Measurements from ENCODE around the gene GNAQ. TPM values are rescaled to one million over a fixed set of nuclear protein-coding genes. Genes with fewer than 3 reads are reported as not detected.

Gene GNAQ
- total and polyA plus RNA-seq, 2 experiments from 2014 or later: 21.1 to 43.1 TPM

DNA sequence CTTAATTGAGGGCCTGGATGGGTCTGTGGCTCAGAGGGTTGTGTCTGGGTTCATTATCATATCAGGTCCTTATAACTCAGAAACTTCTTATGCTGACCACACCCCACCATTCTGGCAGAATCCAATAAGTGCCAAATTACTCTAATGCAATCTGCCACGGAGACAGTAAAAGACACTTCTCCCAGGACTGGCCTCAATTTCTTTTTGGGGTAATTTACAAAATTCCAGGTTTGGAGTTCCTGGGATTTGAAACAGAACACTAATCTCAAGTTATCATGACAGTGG, 187.8 kb downstream of the GNAQ start:
- no peak overlapping the region for H3K27ac Mint-ChIP-seq
- peaks cover 30% of the 10 kb centered on the region for H3K4me1 Mint-ChIP-seq
- ATAC-seq (no peak), DNase-seq (ENCODE audit: low spot score) (no peak)
- Histone ChIP-seq H3K4me1 (ENCODE audit: insufficient read depth) (no peaks in the 10 kb centered on the region), H3K36me3 (ENCODE audit: insufficient read depth) (no peaks in the 10 kb centered on the region), H3K27ac (ENCODE audit: low read depth) (no peak overlapping the region), H3K4me3 (no peak overlapping the region), H3K9me2 (ENCODE audit: insufficient read depth) (no peaks in the 10 kb centered on the region), H3K27me3 (ENCODE audit: insufficient read depth) (no peaks in the 10 kb centered on the region), H3K79me2 (replicated peaks; ENCODE audit: insufficient read depth) (0 out of 2 replicates have a peak, but pooled peaks cover 3% of the 10 kb centered on the region), H4K20me1 (replicated peaks; ENCODE audit: insufficient read depth) (0 out of 2 replicates have a peak, but pooled peaks cover 7% of the 10 kb centered on the region), H3F3A (replicated peaks; ENCODE audit: low read depth) (no peaks in the 10 kb centered on the region), H2AFZ (no peak overlapping the region), H3K4me2 (no peak overlapping the region)
- H3K9me3 Mint-ChIP-seq: no peaks in the 10 kb centered on the region
- H3K27me3 Mint-ChIP-seq (ENCODE audit: insufficient read depth, low read depth, poor library complexity): peaks cover 3% of the 10 kb centered on the region
- H3K36me3 Mint-ChIP-seq (ENCODE audit: low read depth): no peaks in the 10 kb centered on the region
- TF ChIP-seq ZNF331 (CRISPR knock-in tag; IDR thresholded peaks at IDR 0.05; ENCODE audit: low read depth) (no peak), EZH2 (IDR thresholded peaks at IDR 0.05; ENCODE audit: low read depth, unreplicated experiment) (no peak), ZNF114 (CRISPR knock-in tag; IDR thresholded peaks at IDR 0.05) (no peak), ETS1 (IDR thresholded peaks at IDR 0.05) (no peak)
- H3K4me3 Mint-ChIP-seq: no peak overlapping the region

DNA sequence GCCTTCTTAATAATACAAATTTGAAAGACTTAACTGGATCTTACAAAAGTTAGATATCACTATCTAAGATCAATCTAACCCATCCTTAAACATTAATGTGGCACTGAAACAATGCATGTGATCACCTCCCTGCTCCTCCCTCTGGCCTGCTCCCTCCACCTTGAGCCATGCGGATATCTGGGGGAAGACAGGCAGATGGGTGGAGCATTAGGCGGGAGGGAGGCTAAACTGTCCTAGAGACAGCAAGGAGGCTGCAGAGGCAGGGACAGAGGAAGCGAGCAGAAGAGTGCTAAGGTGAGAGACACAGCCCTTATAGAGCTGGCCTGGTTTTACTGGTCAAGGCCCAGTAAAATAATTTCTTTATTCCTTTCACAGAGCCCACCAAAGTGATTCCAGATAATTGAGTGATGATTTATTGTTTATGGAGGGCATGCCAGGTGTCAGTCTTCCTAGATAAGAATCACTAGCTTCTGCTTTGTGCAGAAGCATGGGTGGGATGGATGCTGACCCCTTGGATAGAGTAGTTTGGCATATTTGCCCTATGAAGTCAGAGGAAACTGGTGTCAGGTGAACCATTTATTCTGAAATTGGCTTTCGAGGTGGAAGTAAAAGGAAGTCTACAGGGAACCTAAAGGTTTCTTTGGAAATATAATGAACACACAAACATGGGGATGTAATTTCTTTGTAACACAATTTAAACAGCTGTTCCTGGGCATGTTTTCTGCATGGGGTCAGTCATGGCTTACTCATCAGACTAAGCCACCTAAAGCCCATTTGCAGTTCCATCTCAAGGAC, 188.3 kb downstream of the GNAQ start:
- H3K4me3 Mint-ChIP-seq: no peak overlapping the region
- TF ChIP-seq ETS1 (IDR thresholded peaks at IDR 0.05) (no peak), CREB1 (CRISPR knock-in tag; IDR thresholded peaks at IDR 0.05; ENCODE audit: low read depth) (no peak), EZH2 (IDR thresholded peaks at IDR 0.05; ENCODE audit: low read depth, unreplicated experiment) (no peak), ZNF462 (CRISPR knock-in tag; IDR thresholded peaks at IDR 0.05) (no peak), NANOG (IDR thresholded peaks at IDR 0.05; ENCODE audit: borderline replicate concordance) (no peak), STAT1 (IDR thresholded peaks at IDR 0.05; ENCODE audit: unreplicated experiment) (no peak)

More for the DNA sequence above, 188.3 kb downstream of the GNAQ start:
- Histone ChIP-seq H3K4me3 (no peak overlapping the region), H3K27me3 (ENCODE audit: insufficient read depth) (no peaks in the 10 kb centered on the region), H3K9me2 (ENCODE audit: insufficient read depth) (no peaks in the 10 kb centered on the region), H3K36me3 (ENCODE audit: insufficient read depth) (no peaks in the 10 kb centered on the region), H4K20me1 (replicated peaks; ENCODE audit: insufficient read depth) (0 out of 2 replicates have a peak, but pooled peaks cover 3% of the 10 kb centered on the region), H3K4me1 (ENCODE audit: insufficient read depth) (no peaks in the 10 kb centered on the region), H3F3A (replicated peaks; ENCODE audit: low read depth) (no peaks in the 10 kb centered on the region), H3K4me2 (no peak overlapping the region), H3K27ac (ENCODE audit: low read depth) (no peak overlapping the region), H3K79me2 (replicated peaks; ENCODE audit: insufficient read depth) (0 out of 2 replicates have a peak, but pooled peaks cover 3% of the 10 kb centered on the region), H2AFZ (no peak overlapping the region)
- Mint-ChIP-seq H3K27ac (no peak overlapping the region), H3K9me3 (no peaks in the 10 kb centered on the region), H3K4me1 (peaks cover 28% of the 10 kb centered on the region), H3K36me3 (ENCODE audit: low read depth) (no peaks in the 10 kb centered on the region), H3K27me3 (ENCODE audit: insufficient read depth, low read depth, poor library complexity) (peaks cover 3% of the 10 kb centered on the region)
- ATAC-seq: peak; percentile 84
- peak; percentile 45 for DNase-seq (ENCODE audit: low spot score)
